Liver (tissue), 9 donors: Measurements from ENCODE around the gene FBLN1. TPM values are rescaled to one million over a fixed set of nuclear protein-coding genes. Genes with fewer than 3 reads are reported as not detected.

ENCODE experiments used
- DNase-seq: peaks from one replicate; pipeline ENCODE4 v3.0.0-alpha.2; 2017; ENCODE audit warnings: low spot score
- H3K27ac ChIP-seq, 2 donors: one replicate each; pipeline ENCODE4 v1.7.0; 2013; ENCODE audit warnings: inconsistent platforms in 2 of 2, low read length in 2 of 2, control low read depth in 1 of 2, low read depth in 1 of 2, mild to moderate bottlenecking in 1 of 2
- H3K27me3 ChIP-seq, 4 donors: one replicate each; pipeline versions ENCODE4 v1.6.1 to v1.7.0; 2013; ENCODE audit warnings: low read length in 3 of 4, inconsistent platforms in 1 of 4, mild to moderate bottlenecking in 1 of 4, moderate library complexity in 1 of 4; ENCODE audit not compliant: control insufficient read depth in 4 of 4, insufficient read depth in 4 of 4
- H3K36me3 ChIP-seq, 4 donors: one replicate each; pipeline versions ENCODE4 v1.6.1 to v1.7.0; 2013; ENCODE audit warnings: low read length in 3 of 4, mild to moderate bottlenecking in 3 of 4, low read depth in 1 of 4, moderate library complexity in 1 of 4; ENCODE audit not compliant: control insufficient read depth in 4 of 4, insufficient read depth in 3 of 4
- H3K4me1 ChIP-seq, 4 donors: one replicate each; pipeline versions ENCODE4 v1.6.1 to v1.7.0; 2013; ENCODE audit warnings: low read length in 3 of 4, mild to moderate bottlenecking in 3 of 4, moderate library complexity in 1 of 4; ENCODE audit not compliant: control insufficient read depth in 4 of 4, insufficient read depth in 4 of 4
- H3K4me3 ChIP-seq, 3 donors: one replicate each; pipeline versions ENCODE4 v1.6.1 to v1.7.0; 2013; ENCODE audit warnings: low read length in 3 of 3, control low read depth in 1 of 3, low read depth in 1 of 3, mild to moderate bottlenecking in 1 of 3
- H3K9ac ChIP-seq, 2 donors: one replicate each; pipeline ENCODE4 v1.7.0; 2013; ENCODE audit warnings: low read length in 2 of 2, mild to moderate bottlenecking in 2 of 2, moderate library complexity in 2 of 2, control low read depth in 1 of 2, low read depth in 1 of 2
- H3K9me3 ChIP-seq, 4 donors: one replicate each; pipeline versions ENCODE4 v1.6.1 to v1.7.0; 2013; ENCODE audit warnings: low read length in 3 of 4; ENCODE audit not compliant: control insufficient read depth in 4 of 4
- ATF3 ChIP-seq: IDR thresholded peaks from 2 replicates; pipeline ENCODE4 v1.6.1; 2016; ENCODE audit warnings: antibody characterized with exemption
- CTCF ChIP-seq: fragments of 150-350 bp; IDR thresholded peaks from 2 replicates; pipeline ENCODE4 v1.5.1; 2017; ENCODE audit warnings: improper control_type of control experiment, low read depth, low read length; ENCODE audit not compliant: missing input control
- EGR1 ChIP-seq, 2 donors: IDR thresholded peaks; 2 replicates each; pipeline ENCODE4 v1.6.1; 2016 to 2018; ENCODE audit warnings: antibody characterized with exemption in 2 of 2, low read depth in 2 of 2
- FOXA1 ChIP-seq: IDR thresholded peaks from 2 replicates; pipeline ENCODE4 v1.6.1; 2016; ENCODE audit warnings: antibody characterized with exemption
- FOXA2 ChIP-seq: IDR thresholded peaks from 2 replicates; pipeline ENCODE4 v1.6.1; 2016; ENCODE audit warnings: antibody characterized with exemption
- GABPA ChIP-seq, 2 donors: IDR thresholded peaks in 1 of 2; conservative IDR thresholded peaks in 1 of 2; 2 replicates each; pipeline ENCODE4 v1.6.1; 2016; ENCODE audit warnings: antibody characterized with exemption in 2 of 2, mild to moderate bottlenecking in 1 of 2, moderate library complexity in 1 of 2
- HNF4A ChIP-seq, 2 donors: conservative IDR thresholded peaks; 2 replicates each; pipeline ENCODE4 v1.6.1; 2016; ENCODE audit warnings: antibody characterized with exemption in 2 of 2, mild to moderate bottlenecking in 2 of 2
- HNF4G ChIP-seq: IDR thresholded peaks from 2 replicates; pipeline ENCODE4 v1.6.1; 2016; ENCODE audit warnings: antibody characterized with exemption
- JUND ChIP-seq, 2 donors: IDR thresholded peaks; 2 replicates each; pipeline ENCODE4 v1.6.1; 2016; ENCODE audit warnings: antibody characterized with exemption in 2 of 2
- NR2F2 ChIP-seq: IDR thresholded peaks from 2 replicates; pipeline ENCODE4 v1.6.1; 2016; ENCODE audit warnings: antibody characterized with exemption
- RAD21 ChIP-seq, 2 donors: IDR thresholded peaks; 2 replicates each; pipeline ENCODE4 v1.6.1; 2016; ENCODE audit warnings: antibody characterized with exemption in 2 of 2, mild to moderate bottlenecking in 2 of 2
- REST ChIP-seq: IDR thresholded peaks from 2 replicates; pipeline ENCODE4 v1.6.1; 2016; ENCODE audit warnings: antibody characterized with exemption, mild to moderate bottlenecking
- RXRA ChIP-seq, 2 donors: IDR thresholded peaks; 2 replicates each; pipeline ENCODE4 v1.6.1; 2017 to 2018; ENCODE audit warnings: antibody characterized with exemption in 2 of 2, mild to moderate bottlenecking in 1 of 2
- SP1 ChIP-seq: IDR thresholded peaks from 2 replicates; pipeline ENCODE4 v1.6.1; 2018; ENCODE audit warnings: antibody characterized with exemption, mild to moderate bottlenecking
- TAF1 ChIP-seq: conservative IDR thresholded peaks from 2 replicates; pipeline ENCODE4 v1.6.1; 2016; ENCODE audit warnings: antibody characterized with exemption, mild to moderate bottlenecking
- ZBTB33 ChIP-seq: IDR thresholded peaks from 2 replicates; pipeline ENCODE4 v1.6.1; 2016; ENCODE audit warnings: antibody characterized with exemption
- WGBS: extraction: QIAGEN DNeasy Blood & Tissue Kit; methylation state at CpG from one replicate; pipeline ENCODE4 v1.1.7; 2013; 5-methylcytosine and 5-hydroxymethylcytosine counted together
- polyA plus RNA-seq, 2 donors: library from polyadenylated mRNA; stranded (reverse) in 1 of 2; unstranded in 1 of 2; fragments of 200-250 nt in 1 of 2; fragments of >200 nt in 1 of 2; fragmentation: Nextera tagmentation in 1 of 2; extraction: Ambion mirVana in 1 of 2; gene quantifications; one replicate each; pipeline versions ENCODE4 v1.2.1 to v1.2.3, GENCODE V29; 2013 to 2015
- total RNA-seq, 2 donors: library from RNA; depleted of rRNA; stranded (reverse); fragments of >200 nt; gene quantifications; one replicate each; pipeline ENCODE4 v1.2.3, GENCODE V29; 2014
- donor health status: healthy.
- donor health status: healthy.
- donor health status: healthy.
- donor health status: healthy.
- donor health status: healthy.

FBLN1 gene
- total and polyA plus RNA-seq, 4 donors = 2.2 to 9.3 (median 6.3) TPM

GRCh38 chr22:45532235-45532631, 29.6 kb downstream of the FBLN1 start (continued):
- TF ChIP-seq ATF3 = no peak
- no peak for TF ChIP-seq GABPA (IDR thresholded peaks at IDR 0.05 in 1 of 2, conservative IDR thresholded peaks at IDR 0.05 in 1 of 2)
- no peak for TF ChIP-seq ZBTB33

GRCh38 chr22:45533703-45534102, 31.0 kb downstream of the FBLN1 start:
- no peaks in the 10 kb centered on the region for H3K36me3 ChIP-seq
- H3K4me1 ChIP-seq = no peaks in the 10 kb centered on the region
- H3K27ac ChIP-seq = no peak overlapping the region
- no peak for DNase-seq
- H3K9ac ChIP-seq = no peak overlapping the region
- no peaks in the 10 kb centered on the region for H3K27me3 ChIP-seq
- TF ChIP-seq ATF3 (no peak), ZBTB33 (no peak), CTCF (no peak), RXRA (IDR thresholded peaks at IDR 0.05) (no peak), GABPA (IDR thresholded peaks at IDR 0.05 in 1 of 2, conservative IDR thresholded peaks at IDR 0.05 in 1 of 2) (no peak), TAF1 (no peak), FOXA1 (no peak), SP1 (no peak), RAD21 (IDR thresholded peaks at IDR 0.05) (no peak), FOXA2 (no peak), NR2F2 (no peak), EGR1 (IDR thresholded peaks at IDR 0.05; ENCODE audit: low read depth in 2 of 2) (no peak), JUND (IDR thresholded peaks at IDR 0.05) (no peak), HNF4G (no peak), HNF4A (conservative IDR thresholded peaks at IDR 0.05) (no peak), REST (no peak)
- no peaks in the 10 kb centered on the region for H3K9me3 ChIP-seq
- 94% methylated on average over 17 of the region's 17 CpGs for WGBS
- H3K4me3 ChIP-seq = no peak overlapping the region
